HG03159 (cell line): Measurements from ENCODE around the gene MTMR12.
"Not testable (repeated sequence)": the region's sequence is repeated elsewhere in the genome, so short reads cannot be mapped to it uniquely, and the experiment has no call there.

Source experiments
- ATAC-seq: cut with Tn5 transposase; IDR thresholded peaks from one replicate; pipeline ENCODE4 v1.9.1; 2021; ENCODE audit warnings: mild to moderate bottlenecking, moderate library complexity; ENCODE audit not compliant: unreplicated experiment

Gene MTMR12

GRCh38 chr5:32244017-32244416, 68.7 kb downstream of the MTMR12 start:
- ATAC-seq, result no peak

GRCh38 chr5:32241034-32241783, 71.5 kb downstream of the MTMR12 start:
- no peak for ATAC-seq

DNA sequence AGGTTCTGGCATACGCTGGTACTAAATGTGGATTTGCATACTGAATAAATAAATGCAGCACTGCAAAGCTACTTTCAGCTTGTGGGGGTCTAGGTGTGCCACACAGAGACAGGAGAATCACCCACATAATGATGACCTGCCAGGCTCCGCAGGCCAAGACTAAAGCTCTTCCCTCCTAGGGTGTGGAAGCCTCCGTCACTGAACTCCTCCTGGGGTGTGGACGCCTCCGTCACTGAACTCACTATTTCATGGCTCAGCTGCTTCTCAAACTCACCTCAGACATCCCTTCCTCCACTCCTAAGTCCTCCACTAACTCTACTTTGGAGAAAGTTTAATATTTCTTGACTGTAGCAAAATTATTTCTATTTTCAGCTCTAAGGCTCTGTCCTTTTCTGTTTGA, 73.4 kb downstream of the MTMR12 start:
- no peak for ATAC-seq

DNA sequence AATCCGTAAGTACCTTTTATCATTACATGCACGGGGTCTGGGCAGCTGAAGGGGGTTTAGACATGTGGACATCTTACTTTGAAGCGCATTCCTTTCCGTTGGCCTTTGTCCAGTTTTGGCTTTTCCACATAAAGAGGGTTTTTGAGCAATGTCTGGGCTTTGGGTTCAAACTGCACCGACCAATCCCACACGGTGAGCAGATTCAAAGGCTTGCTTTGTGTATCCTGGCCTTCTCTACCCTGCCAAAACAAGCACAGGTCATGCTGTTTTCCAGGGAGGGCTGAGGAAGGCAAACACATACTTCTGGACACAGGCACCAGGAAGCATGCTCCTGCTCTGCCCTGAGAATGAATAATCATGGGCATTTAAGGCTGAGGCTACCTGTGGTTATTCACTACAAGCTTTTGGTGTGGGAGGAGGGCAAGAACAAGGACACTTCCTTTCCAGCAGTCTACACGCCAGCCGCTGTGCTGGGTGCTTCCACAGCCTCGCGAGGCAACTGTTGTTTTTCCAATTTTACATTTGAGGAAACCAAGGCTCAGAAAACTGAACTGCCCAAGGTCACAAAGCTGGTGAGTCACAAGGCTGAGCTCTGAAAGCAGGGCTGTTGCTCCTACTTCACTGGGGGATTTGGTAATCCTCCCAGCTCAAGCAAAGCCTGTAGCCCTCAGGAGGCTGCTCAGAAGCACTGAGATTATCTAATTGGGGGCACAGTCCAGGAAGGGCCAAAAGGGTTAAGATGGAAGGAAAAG, 78.9 kb downstream of the MTMR12 start:
- no peak for ATAC-seq

GRCh38 chr5:32233220-32233695, 79.5 kb downstream of the MTMR12 start:
- no peak for ATAC-seq

GRCh38 chr5:32232441-32233219, 80.1 kb downstream of the MTMR12 start:
- peak; percentile 88 for ATAC-seq

GRCh38 chr5:32231929-32232328, 80.8 kb downstream of the MTMR12 start:
- peak; percentile 11 for ATAC-seq

DNA sequence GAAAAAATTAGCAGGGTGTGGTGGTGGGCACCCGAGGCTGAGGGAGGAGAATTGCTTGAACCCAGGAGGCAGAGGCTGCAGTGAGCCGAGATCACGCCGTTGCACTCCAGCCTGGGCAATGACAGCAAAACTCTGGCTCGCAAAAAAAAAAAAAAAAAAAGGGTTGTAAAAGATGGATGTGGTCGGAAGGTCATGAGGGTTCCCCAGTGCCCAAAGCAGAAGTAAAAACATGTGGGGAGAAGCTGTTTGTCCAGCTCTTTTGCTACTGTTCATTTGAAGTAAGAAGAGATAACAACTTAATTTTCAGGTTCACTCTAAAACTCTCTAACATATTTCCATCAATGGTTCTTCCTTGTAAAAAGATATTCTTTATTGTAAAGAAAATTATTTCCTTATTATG, 81.5 kb downstream of the MTMR12 start:
- no peak for ATAC-seq

- ATAC-seq, result no peak
Measured at GRCh38 chr5:32230356-32231099, 82.2 kb downstream of the MTMR12 start.

- no peak for ATAC-seq
Measured at GRCh38 chr5:32229586-32229985, 83.2 kb downstream of the MTMR12 start.

DNA sequence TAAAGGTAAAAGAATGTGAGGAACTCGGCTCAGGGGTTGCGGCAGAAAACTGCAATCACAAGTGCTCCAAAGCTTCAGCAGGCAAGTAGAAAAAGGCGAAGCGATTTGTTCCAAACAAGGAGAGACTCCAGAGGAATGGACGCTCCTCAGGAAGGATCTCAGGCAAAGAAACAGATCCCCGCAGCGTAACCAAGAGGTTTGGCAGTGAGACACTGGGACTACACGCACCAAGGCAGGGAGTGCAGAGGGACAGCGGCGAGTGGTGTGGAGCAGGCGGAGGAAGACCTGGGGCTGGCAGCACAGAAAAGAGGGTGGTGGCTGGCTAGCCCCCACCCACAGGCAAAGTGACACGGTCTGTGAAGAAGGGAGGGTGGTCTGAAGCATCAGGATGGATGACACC, 83.9 kb downstream of the MTMR12 start:
- ATAC-seq, result no peak

GRCh38 chr5:32225445-32225844, 87.3 kb downstream of the MTMR12 start:
- ATAC-seq, result no peak

GRCh38 chr5:32223972-32224609, 88.6 kb downstream of the MTMR12 start:
- no peak for ATAC-seq

- ATAC-seq, result no peak
Measured at GRCh38 chr5:32222723-32223470, 89.8 kb downstream of the MTMR12 start.

DNA sequence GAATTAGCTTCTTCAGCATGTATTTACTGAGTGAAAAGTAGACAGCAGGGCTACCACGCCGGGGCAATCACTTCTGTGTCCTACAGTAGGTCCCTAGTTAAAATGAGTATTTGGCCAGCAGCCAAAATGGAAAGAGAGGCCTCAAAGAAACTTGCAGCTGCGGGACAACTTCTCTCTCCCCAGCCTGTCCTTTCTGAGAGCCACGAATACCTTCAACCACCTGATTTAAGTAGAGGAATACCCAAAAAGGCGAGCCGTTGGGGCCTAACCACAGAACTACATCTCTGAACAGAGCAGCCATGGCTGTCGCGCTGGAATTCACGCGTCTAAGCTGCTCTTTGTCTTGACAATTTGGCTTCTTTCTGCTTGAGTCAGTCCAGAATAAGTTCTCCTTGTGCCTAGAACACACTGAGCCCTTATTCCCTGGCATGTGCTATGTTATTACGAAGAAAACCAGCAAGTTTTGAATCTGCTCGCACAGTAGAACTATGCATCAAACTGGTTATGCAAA, 94.8 kb downstream of the MTMR12 start:
- ATAC-seq, result no peak

- not testable (repeated sequence) for ATAC-seq
Measured at GRCh38 chr5:32214344-32214743, 98.4 kb downstream of the MTMR12 start.

- no peak for ATAC-seq
Measured at GRCh38 chr5:32210151-32210550, 102.6 kb downstream of the MTMR12 start.

GRCh38 chr5:32208837-32209236, 103.9 kb downstream of the MTMR12 start:
- ATAC-seq, result not testable (repeated sequence)

DNA sequence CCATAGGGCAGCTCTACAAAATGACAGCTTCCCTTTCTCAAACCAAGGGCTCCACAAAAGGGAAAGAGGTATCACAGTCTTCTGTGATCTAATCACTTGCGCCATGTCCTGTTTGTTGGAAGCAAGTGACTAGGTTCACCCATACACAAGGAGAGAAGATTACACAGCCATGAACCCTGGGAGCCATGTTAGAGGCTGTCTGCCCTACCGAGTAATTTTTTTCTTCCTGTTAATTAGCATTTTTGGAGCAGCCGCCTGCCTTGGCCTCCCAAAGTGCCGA, 105.4 kb downstream of the MTMR12 start:
- ATAC-seq, result no peak
